IMR-90 (cell line): ENCODE results near the gene MPC1.

Experiments used
- MAFK ChIP-seq: IDR thresholded peaks from 2 replicates; pipeline ENCODE4 v1.6.1; 2012; ENCODE audit warnings: low read depth, low read length, improper control_type of control experiment
- MXI1 ChIP-seq: IDR thresholded peaks from 2 replicates; pipeline ENCODE4 v1.6.1; 2012; ENCODE audit warnings: low read depth, mild to moderate bottlenecking, low read length, moderate library complexity, borderline replicate concordance
- POLR2A ChIP-seq: IDR thresholded peaks from 2 replicates; pipeline ENCODE4 v1.6.1; 2012; ENCODE audit warnings: mild to moderate bottlenecking, low read depth, low read length
- SMC3 ChIP-seq: fragments of 150-350 bp; IDR thresholded peaks from 2 replicates; pipeline ENCODE4 v1.6.1; 2016; ENCODE audit warnings: low read depth, mild to moderate bottlenecking, antibody characterized with exemption, low read length, moderate library complexity
- TF ChIP-seq, protein P1 (sequence below): conservative IDR thresholded peaks from 2 replicates; pipeline ENCODE4 v1.5.1; 2012; ENCODE audit warnings: mild to moderate bottlenecking, low read depth, low read length, improper control_type of control experiment
- TF ChIP-seq, protein P2 (sequence below): fragments of 150-350 bp; IDR thresholded peaks from 2 replicates; pipeline ENCODE4 v1.6.1; 2017; ENCODE audit warnings: mild to moderate bottlenecking, antibody characterized with exemption, low read length, low read depth

DNA sequence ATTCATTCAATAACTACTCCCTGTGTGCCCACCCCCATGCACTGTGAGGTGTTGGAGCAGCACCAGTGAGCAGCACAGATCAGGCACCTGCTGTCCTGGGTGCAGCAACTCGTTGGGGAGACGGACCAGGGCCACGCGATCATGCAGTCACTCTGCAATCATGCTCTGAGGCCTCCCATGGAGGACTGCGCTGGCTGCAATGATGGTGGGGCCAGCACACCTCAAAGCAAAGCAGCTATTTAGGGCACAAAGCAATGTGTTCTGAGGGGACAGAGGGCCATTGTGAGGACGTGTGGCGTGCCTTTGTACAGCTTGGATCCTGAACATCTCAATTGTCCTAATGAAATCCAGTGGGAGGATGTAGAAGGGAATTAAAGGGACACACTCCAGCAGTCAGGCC lies 41.0 kb upstream of the MPC1 start:
- TF ChIP-seq, protein P1, sequence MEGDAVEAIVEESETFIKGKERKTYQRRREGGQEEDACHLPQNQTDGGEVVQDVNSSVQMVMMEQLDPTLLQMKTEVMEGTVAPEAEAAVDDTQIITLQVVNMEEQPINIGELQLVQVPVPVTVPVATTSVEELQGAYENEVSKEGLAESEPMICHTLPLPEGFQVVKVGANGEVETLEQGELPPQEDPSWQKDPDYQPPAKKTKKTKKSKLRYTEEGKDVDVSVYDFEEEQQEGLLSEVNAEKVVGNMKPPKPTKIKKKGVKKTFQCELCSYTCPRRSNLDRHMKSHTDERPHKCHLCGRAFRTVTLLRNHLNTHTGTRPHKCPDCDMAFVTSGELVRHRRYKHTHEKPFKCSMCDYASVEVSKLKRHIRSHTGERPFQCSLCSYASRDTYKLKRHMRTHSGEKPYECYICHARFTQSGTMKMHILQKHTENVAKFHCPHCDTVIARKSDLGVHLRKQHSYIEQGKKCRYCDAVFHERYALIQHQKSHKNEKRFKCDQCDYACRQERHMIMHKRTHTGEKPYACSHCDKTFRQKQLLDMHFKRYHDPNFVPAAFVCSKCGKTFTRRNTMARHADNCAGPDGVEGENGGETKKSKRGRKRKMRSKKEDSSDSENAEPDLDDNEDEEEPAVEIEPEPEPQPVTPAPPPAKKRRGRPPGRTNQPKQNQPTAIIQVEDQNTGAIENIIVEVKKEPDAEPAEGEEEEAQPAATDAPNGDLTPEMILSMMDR = no peak
- TF ChIP-seq MXI1 (no peak), POLR2A (no peak), MAFK (no peak), SMC3 (no peak)
- TF ChIP-seq, protein P2, sequence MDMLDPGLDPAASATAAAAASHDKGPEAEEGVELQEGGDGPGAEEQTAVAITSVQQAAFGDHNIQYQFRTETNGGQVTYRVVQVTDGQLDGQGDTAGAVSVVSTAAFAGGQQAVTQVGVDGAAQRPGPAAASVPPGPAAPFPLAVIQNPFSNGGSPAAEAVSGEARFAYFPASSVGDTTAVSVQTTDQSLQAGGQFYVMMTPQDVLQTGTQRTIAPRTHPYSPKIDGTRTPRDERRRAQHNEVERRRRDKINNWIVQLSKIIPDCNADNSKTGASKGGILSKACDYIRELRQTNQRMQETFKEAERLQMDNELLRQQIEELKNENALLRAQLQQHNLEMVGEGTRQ = no peak
